Measurements from ENCODE around the gene NR2F2. TPM values are rescaled to one million over a fixed set of nuclear protein-coding genes. Genes with fewer than 3 reads are reported as not detected.

NR2F2 gene
- total RNA-seq, 1 experiment from 2014 or later, result 53.7 TPM

DNA sequence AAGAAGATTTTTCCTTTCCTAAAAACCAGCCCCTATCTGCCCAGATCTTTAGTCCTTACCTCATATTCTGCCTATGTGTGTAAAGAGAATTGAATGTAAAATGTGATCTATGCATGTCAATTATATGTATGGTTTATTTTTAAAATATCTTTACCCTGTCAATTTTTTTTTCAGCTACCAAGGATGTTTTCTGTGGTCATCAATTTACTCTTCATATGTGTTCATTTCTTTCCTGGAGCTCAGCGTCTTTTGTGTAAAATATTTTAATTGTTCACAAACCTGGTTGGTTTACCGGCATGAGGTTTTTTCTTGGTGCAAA lies 1.7 kb upstream of the NR2F2 start:
- CTCF ChIA-PET, result interaction anchor here (0.6 to 0.8 kb wide), 3 partner anchors 8 to 1134 kb away, joined by 3 to 11 read pairs (median 4); no protein-coding TSS in a partner anchor
- peaks cover 43% of the 10 kb centered on the region for H3K4me1 ChIP-seq (ENCODE audit: control insufficient read depth, insufficient read depth, low read length)
- ATAC-seq (no peak), DNase-seq (ENCODE audit: low read depth, low spot score) (no peak)
- peak overlapping the region; percentile 92 for H3K27ac ChIP-seq (ENCODE audit: low read length)
- no TSS peak for BruUV-seq (replicated peaks)
- TF ChIP-seq, protein P1, sequence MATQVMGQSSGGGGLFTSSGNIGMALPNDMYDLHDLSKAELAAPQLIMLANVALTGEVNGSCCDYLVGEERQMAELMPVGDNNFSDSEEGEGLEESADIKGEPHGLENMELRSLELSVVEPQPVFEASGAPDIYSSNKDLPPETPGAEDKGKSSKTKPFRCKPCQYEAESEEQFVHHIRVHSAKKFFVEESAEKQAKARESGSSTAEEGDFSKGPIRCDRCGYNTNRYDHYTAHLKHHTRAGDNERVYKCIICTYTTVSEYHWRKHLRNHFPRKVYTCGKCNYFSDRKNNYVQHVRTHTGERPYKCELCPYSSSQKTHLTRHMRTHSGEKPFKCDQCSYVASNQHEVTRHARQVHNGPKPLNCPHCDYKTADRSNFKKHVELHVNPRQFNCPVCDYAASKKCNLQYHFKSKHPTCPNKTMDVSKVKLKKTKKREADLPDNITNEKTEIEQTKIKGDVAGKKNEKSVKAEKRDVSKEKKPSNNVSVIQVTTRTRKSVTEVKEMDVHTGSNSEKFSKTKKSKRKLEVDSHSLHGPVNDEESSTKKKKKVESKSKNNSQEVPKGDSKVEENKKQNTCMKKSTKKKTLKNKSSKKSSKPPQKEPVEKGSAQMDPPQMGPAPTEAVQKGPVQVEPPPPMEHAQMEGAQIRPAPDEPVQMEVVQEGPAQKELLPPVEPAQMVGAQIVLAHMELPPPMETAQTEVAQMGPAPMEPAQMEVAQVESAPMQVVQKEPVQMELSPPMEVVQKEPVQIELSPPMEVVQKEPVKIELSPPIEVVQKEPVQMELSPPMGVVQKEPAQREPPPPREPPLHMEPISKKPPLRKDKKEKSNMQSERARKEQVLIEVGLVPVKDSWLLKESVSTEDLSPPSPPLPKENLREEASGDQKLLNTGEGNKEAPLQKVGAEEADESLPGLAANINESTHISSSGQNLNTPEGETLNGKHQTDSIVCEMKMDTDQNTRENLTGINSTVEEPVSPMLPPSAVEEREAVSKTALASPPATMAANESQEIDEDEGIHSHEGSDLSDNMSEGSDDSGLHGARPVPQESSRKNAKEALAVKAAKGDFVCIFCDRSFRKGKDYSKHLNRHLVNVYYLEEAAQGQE (IDR thresholded peaks at IDR 0.05; ENCODE audit: insufficient read depth in 1 of 2, low read depth in 2 of 2, low read length in 1 of 2), result no peak
- no peak for TF ChIP-seq TCF7L2 (IDR thresholded peaks at IDR 0.05; ENCODE audit: low read depth, low read length)
- no peak for TF ChIP-seq POLR2AphosphoS5 (IDR thresholded peaks at IDR 0.05; ENCODE audit: low read depth, low read length)
- TF ChIP-seq SIN3A (IDR thresholded peaks at IDR 0.05; ENCODE audit: borderline replicate concordance, insufficient read depth, low read depth, low read length), result no peak
- TF ChIP-seq, protein P2, sequence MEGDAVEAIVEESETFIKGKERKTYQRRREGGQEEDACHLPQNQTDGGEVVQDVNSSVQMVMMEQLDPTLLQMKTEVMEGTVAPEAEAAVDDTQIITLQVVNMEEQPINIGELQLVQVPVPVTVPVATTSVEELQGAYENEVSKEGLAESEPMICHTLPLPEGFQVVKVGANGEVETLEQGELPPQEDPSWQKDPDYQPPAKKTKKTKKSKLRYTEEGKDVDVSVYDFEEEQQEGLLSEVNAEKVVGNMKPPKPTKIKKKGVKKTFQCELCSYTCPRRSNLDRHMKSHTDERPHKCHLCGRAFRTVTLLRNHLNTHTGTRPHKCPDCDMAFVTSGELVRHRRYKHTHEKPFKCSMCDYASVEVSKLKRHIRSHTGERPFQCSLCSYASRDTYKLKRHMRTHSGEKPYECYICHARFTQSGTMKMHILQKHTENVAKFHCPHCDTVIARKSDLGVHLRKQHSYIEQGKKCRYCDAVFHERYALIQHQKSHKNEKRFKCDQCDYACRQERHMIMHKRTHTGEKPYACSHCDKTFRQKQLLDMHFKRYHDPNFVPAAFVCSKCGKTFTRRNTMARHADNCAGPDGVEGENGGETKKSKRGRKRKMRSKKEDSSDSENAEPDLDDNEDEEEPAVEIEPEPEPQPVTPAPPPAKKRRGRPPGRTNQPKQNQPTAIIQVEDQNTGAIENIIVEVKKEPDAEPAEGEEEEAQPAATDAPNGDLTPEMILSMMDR (IDR thresholded peaks at IDR 0.05), result no peak
- intact Hi-C loops (cut with micrococcal nuclease; ENCODE audit: unreplicated experiment) (loop anchor here (10.0 kb wide), 2 partner anchors 274 to 1304 kb away; no protein-coding TSS in a partner anchor), in situ Hi-C loops (cut with HindIII; ENCODE audit: low pct_unique_long_range_greater_than_20kb, low sequenced_read_pairs) (no loop called here)
- peak overlapping the region in 1 of 2 experiments; percentile 85; a peak in 1 of 4 replicates for H3K4me3 ChIP-seq (ENCODE audit: low read depth in 2 of 2, low read length in 2 of 2)
- H3K27me3 ChIP-seq (ENCODE audit: control insufficient read depth, insufficient read depth, low read length), result no peaks in the 10 kb centered on the region
- POLR2A ChIA-PET, result no interaction called here
- H3K9me3 ChIP-seq (ENCODE audit: control insufficient read depth, insufficient read depth, low read depth, low read length), result no peaks in the 10 kb centered on the region
- H3K36me3 ChIP-seq (ENCODE audit: control insufficient read depth, insufficient read depth, low read length), result no peaks in the 10 kb centered on the region; the same call in 1 of the 2 replicates

DNA sequence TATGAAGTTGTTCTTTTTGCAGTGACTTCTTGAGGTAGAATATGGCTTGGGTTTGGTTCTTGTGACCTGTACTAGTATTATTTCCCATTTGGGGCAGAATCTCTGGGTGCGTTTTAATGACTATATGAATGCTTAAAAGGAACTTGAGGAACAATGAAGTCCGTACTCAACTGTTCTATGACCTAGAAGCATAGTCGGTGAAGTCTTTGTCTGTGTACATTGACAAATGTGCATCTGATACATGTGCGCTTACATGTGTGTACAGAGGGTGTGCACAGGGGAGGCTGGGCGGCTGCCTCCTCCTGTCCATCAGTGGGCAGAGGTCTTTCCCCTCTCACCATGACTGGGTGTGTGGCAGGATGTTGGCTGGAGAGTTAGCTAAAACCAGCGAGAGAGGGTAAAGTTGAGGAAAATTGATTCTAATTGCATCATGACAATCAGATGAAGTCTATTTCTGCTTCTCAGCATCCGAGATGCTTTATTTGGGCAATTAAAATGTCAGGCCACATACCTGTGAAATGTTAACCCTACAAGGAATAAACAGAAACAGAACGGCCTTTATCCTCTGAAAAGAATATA lies 1.0 kb upstream of the NR2F2 start:
- peak overlapping the region; percentile 92 for H3K27ac ChIP-seq (ENCODE audit: low read length)
- 0 out of 2 replicates have a peak, but pooled peaks have one; percentile 14 for TF ChIP-seq POLR2AphosphoS5 (IDR thresholded peaks at IDR 0.05; ENCODE audit: low read depth, low read length)
- no peak for TF ChIP-seq SIN3A (IDR thresholded peaks at IDR 0.05; ENCODE audit: borderline replicate concordance, insufficient read depth, low read depth, low read length)
- in situ Hi-C loops (cut with HindIII; ENCODE audit: low pct_unique_long_range_greater_than_20kb, low sequenced_read_pairs) (no loop called here), intact Hi-C loops (cut with micrococcal nuclease; ENCODE audit: unreplicated experiment) (loop anchor here (10.0 kb wide), 2 partner anchors 275 to 1305 kb away; no protein-coding TSS in a partner anchor)
- H3K4me3 ChIP-seq (ENCODE audit: low read depth in 2 of 2, low read length in 2 of 2), result peak overlapping the region; percentile 63 to 85
- no peak for DNase-seq (ENCODE audit: low read depth, low spot score)
- POLR2A ChIA-PET, result no interaction called here
- H3K9me3 ChIP-seq (ENCODE audit: control insufficient read depth, insufficient read depth, low read depth, low read length), result no peaks in the 10 kb centered on the region
- ATAC-seq, result no peak
- BruUV-seq (replicated peaks), result no TSS peak
- CTCF ChIA-PET, result interaction anchor here (0.6 to 0.8 kb wide), 2 partner anchors 11 to 1134 kb away, joined by 4 to 11 read pairs; no protein-coding TSS in a partner anchor
- H3K4me1 ChIP-seq (ENCODE audit: control insufficient read depth, insufficient read depth, low read length), result peaks cover 37% of the 10 kb centered on the region
- no peaks in the 10 kb centered on the region; the same call in 1 of the 2 replicates for H3K36me3 ChIP-seq (ENCODE audit: control insufficient read depth, insufficient read depth, low read length)
- no peaks in the 10 kb centered on the region for H3K27me3 ChIP-seq (ENCODE audit: control insufficient read depth, insufficient read depth, low read length)

DNA sequence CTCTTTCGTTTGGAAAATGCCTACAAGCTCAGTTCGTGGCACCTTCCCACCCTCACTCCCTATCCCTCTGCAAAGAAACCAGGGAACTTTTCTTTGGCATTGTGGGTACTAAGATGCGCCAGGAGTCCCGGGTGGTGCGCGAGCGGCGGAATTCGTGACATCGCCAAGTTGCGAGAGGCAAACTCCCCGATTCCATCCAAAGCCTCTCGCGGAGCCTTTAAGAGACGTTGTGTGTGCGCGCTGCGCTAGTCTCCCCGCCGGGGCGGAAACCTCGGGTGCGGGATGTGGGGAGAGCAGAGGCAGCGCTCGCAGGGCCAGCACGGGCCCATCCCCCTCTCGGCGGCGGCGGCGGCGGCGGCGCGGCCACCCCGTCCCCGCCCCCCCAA lies 443 bp upstream of the NR2F2 start:
- no peaks in the 10 kb centered on the region for H3K27me3 ChIP-seq (ENCODE audit: control insufficient read depth, insufficient read depth, low read length)
- DNase-seq (ENCODE audit: low read depth, low spot score) (no peak), ATAC-seq (peak; percentile 51)
- no peaks in the 10 kb centered on the region for H3K9me3 ChIP-seq (ENCODE audit: control insufficient read depth, insufficient read depth, low read depth, low read length)
- intact Hi-C loops (cut with micrococcal nuclease; ENCODE audit: unreplicated experiment), result loop anchor here (5.0 to 10.0 kb wide), 2 partner anchors 1073 to 1655 kb away; no protein-coding TSS in a partner anchor
- H3K4me3 ChIP-seq (ENCODE audit: low read depth in 2 of 2, low read length in 2 of 2), result peak overlapping the region; percentile 63 to 85
- peaks cover 3% of the 10 kb centered on the region; the same call in 1 of the 2 replicates for H3K36me3 ChIP-seq (ENCODE audit: control insufficient read depth, insufficient read depth, low read length)
- no TSS peak for BruUV-seq (replicated peaks)
- ChIA-PET CTCF (interaction anchor here (0.6 kb wide), 1 partner anchor 87 kb away, joined by 3 read pairs; no protein-coding TSS in a partner anchor), POLR2A (no interaction called here)
- peak overlapping the region; percentile 92 for H3K27ac ChIP-seq (ENCODE audit: low read length)
- H3K4me1 ChIP-seq (ENCODE audit: control insufficient read depth, insufficient read depth, low read length), result peaks cover 37% of the 10 kb centered on the region
- TF ChIP-seq TCF7L2 (IDR thresholded peaks at IDR 0.05; ENCODE audit: low read depth, low read length), result no peak
- TF ChIP-seq, protein P2 (IDR thresholded peaks at IDR 0.05), result no peak
- TF ChIP-seq, protein P1 (IDR thresholded peaks at IDR 0.05; ENCODE audit: insufficient read depth in 1 of 2, low read depth in 2 of 2, low read length in 1 of 2), result no peak
- no peak for TF ChIP-seq SIN3A (IDR thresholded peaks at IDR 0.05; ENCODE audit: borderline replicate concordance, insufficient read depth, low read depth, low read length)
- no peak; the same call in 1 of the 2 replicates for TF ChIP-seq POLR2AphosphoS5 (IDR thresholded peaks at IDR 0.05; ENCODE audit: low read depth, low read length)
- in situ Hi-C loops (cut with HindIII; ENCODE audit: low pct_unique_long_range_greater_than_20kb, low sequenced_read_pairs), result no loop called here

Measured in Panc1 (cell line).